CD14-positive monocyte (primary cell): ENCODE data around the gene KCNH1. TPM values are rescaled to one million over a fixed set of nuclear protein-coding genes. Genes with fewer than 3 reads are reported as not detected.

Experiments
- DNase-seq, 3 donors: peaks; one replicate each; pipeline ENCODE4 v3.0.0-alpha.2; 2011 to 2022
- H2AFZ ChIP-seq: 2 replicates; pipeline ENCODE4 v1.6.0; 2012; ENCODE audit warnings: mild to moderate bottlenecking, low read depth, low read length, inconsistent platforms; ENCODE audit not compliant: insufficient read depth, poor library complexity, severe bottlenecking
- H3K27ac ChIP-seq, 2 donors: 1 replicate in 1 of 2; 2 replicates in 1 of 2; pipeline ENCODE4 v1.5.1; 2012 to 2013; ENCODE audit warnings: low read length in 2 of 2, control low read depth in 1 of 2, inconsistent platforms in 1 of 2, low read depth in 1 of 2, mild to moderate bottlenecking in 1 of 2
- H3K27me3 ChIP-seq, 2 donors: one replicate each; pipeline versions ENCODE4 v1.6.0 to v1.6.1; 2011 to 2013; ENCODE audit warnings: low read length in 2 of 2; ENCODE audit not compliant: control insufficient read depth in 2 of 2, insufficient read depth in 2 of 2
- H3K36me3 ChIP-seq, 2 donors: replicated peaks in 1 of 2; 1 replicate in 1 of 2; 2 replicates in 1 of 2; pipeline versions ENCODE4 v1.5.1 to v1.6.1; 2012 to 2013; ENCODE audit warnings: low read length in 2 of 2, control low read depth in 1 of 2, inconsistent platforms in 1 of 2, mild to moderate bottlenecking in 1 of 2; ENCODE audit not compliant: insufficient read depth in 2 of 2, control insufficient read depth in 1 of 2
- H3K4me1 ChIP-seq, 2 donors: 1 replicate in 1 of 2; 2 replicates in 1 of 2; pipeline versions ENCODE4 v1.5.1 to v1.6.1; 2012 to 2013; ENCODE audit warnings: low read length in 2 of 2, control low read depth in 1 of 2, inconsistent platforms in 1 of 2, mild to moderate bottlenecking in 1 of 2, moderate library complexity in 1 of 2; ENCODE audit not compliant: insufficient read depth in 2 of 2, control insufficient read depth in 1 of 2
- H3K4me2 ChIP-seq: replicated peaks from 2 replicates; pipeline ENCODE3; 2012; ENCODE audit warnings: low read length, moderate library complexity, mild to moderate bottlenecking; ENCODE audit not compliant: poor library complexity, severe bottlenecking; ENCODE audit errors: extremely low read depth
- H3K4me3 ChIP-seq, 3 experiments: fragments of 200-600 bp in 1 of 3; sonication (generic) in 1 of 3; replicated peaks in 1 of 3; 1 replicate in 2 of 3; 2 replicates in 1 of 3; pipeline ENCODE4 v1.5.1; 2011 to 2013; ENCODE audit warnings: low read length in 3 of 3, mild to moderate bottlenecking in 3 of 3, control low read depth in 2 of 3, low read depth in 2 of 3, inconsistent platforms in 1 of 3, moderate library complexity in 1 of 3
- H3K79me2 ChIP-seq: 2 replicates; pipeline ENCODE4 v1.6.0; 2012; ENCODE audit warnings: mild to moderate bottlenecking, control low read depth, inconsistent platforms, low read length, moderate library complexity; ENCODE audit not compliant: insufficient read depth
- H3K9ac ChIP-seq: 2 replicates; pipeline ENCODE4 v1.6.0; 2017; ENCODE audit warnings: low read length, mild to moderate bottlenecking; ENCODE audit not compliant: insufficient read depth, poor library complexity, severe bottlenecking
- H3K9me3 ChIP-seq, 2 donors: replicated peaks in 1 of 2; 1 replicate in 1 of 2; 2 replicates in 1 of 2; pipeline versions ENCODE4 v1.5.1 to v1.6.1; 2012 to 2013; ENCODE audit warnings: low read length in 2 of 2, control low read depth in 1 of 2; ENCODE audit not compliant: control insufficient read depth in 1 of 2, insufficient read depth in 1 of 2
- H4K20me1 ChIP-seq: 2 replicates; pipeline ENCODE4 v1.6.0; 2012; ENCODE audit warnings: mild to moderate bottlenecking, low read length, control low read depth, moderate library complexity; ENCODE audit not compliant: insufficient read depth
- H3K27ac Mint-ChIP-seq, 7 donors: one replicate each; pipeline ENCODE4 v1.8.0; 2020; ENCODE audit warnings: mild to moderate bottlenecking in 7 of 7, mixed read lengths in 7 of 7, moderate library complexity in 6 of 7, inconsistent platforms in 2 of 7
- H3K27me3 Mint-ChIP-seq, 3 donors: one replicate each; pipeline ENCODE4 v1.8.0; 2021 to 2022; ENCODE audit warnings: low read depth in 3 of 3, mild to moderate bottlenecking in 3 of 3, mixed read lengths in 3 of 3, moderate library complexity in 3 of 3, inconsistent platforms in 1 of 3
- H3K36me3 Mint-ChIP-seq, 2 donors: one replicate each; pipeline ENCODE4 v1.8.0; 2020; ENCODE audit warnings: mixed read lengths in 2 of 2, inconsistent platforms in 1 of 2, mild to moderate bottlenecking in 1 of 2
- H3K4me1 Mint-ChIP-seq: one replicate; pipeline ENCODE4 v1.8.0; 2020; ENCODE audit warnings: mild to moderate bottlenecking, mixed read lengths
- H3K4me3 Mint-ChIP-seq, 2 donors: one replicate each; pipeline ENCODE4 v1.8.0; 2020; ENCODE audit warnings: mild to moderate bottlenecking in 2 of 2, mixed read lengths in 2 of 2, moderate library complexity in 1 of 2
- H3K9me3 Mint-ChIP-seq, 7 donors: one replicate each; pipeline ENCODE4 v1.8.0; 2020 to 2022; ENCODE audit warnings: mixed read lengths in 7 of 7, mild to moderate bottlenecking in 6 of 7, moderate library complexity in 6 of 7, inconsistent platforms in 2 of 7
- intact Hi-C, 2 donors: fragments of 100-400 bp; cut with micrococcal nuclease; formaldehyde crosslinking; loops; one replicate each; pipeline versions ENCODE4 v1.15.0 to v1.15.1; 2023
- polyA plus RNA-seq, 3 donors: library from polyadenylated mRNA; depleted of rRNA in 1 of 3; unstranded in 2 of 3; stranded (reverse) in 1 of 3; fragments of 300-500 nt in 2 of 3; fragments of >200 nt in 1 of 3; fragmentation: Illumina TruSeq in 2 of 3; gene quantifications; 1 replicate in 2 of 3; 2 replicates in 1 of 3; pipeline ENCODE4 v1.2.3, GENCODE V29; 2012 to 2021
- TF ChIP-seq, protein P1 (sequence below): fragments of 200-600 bp; IDR thresholded peaks from one replicate; pipeline ENCODE4 v1.8.0; 2022; ENCODE audit warnings: antibody characterized with exemption, mild to moderate bottlenecking

KCNH1 gene
- polyA plus RNA-seq, 3 donors = not detected

GRCh38 chr1:210853276-210853675 lies 280.7 kb downstream of the KCNH1 start:
- Histone ChIP-seq H3K27me3 (no peaks in the 10 kb centered on the region), H3K79me2 (no peaks in the 10 kb centered on the region), H3K27ac (no peak overlapping the region), H3K4me1 (no peaks in the 10 kb centered on the region), H3K9me3 (no peaks in the 10 kb centered on the region), H3K36me3 (no peaks in the 10 kb centered on the region), H3K4me2 (no peak overlapping the region), H3K9ac (no peak overlapping the region), H2AFZ (no peak overlapping the region), H3K4me3 (no peak overlapping the region), H4K20me1 (no peaks in the 10 kb centered on the region)
- TF ChIP-seq, protein P1, sequence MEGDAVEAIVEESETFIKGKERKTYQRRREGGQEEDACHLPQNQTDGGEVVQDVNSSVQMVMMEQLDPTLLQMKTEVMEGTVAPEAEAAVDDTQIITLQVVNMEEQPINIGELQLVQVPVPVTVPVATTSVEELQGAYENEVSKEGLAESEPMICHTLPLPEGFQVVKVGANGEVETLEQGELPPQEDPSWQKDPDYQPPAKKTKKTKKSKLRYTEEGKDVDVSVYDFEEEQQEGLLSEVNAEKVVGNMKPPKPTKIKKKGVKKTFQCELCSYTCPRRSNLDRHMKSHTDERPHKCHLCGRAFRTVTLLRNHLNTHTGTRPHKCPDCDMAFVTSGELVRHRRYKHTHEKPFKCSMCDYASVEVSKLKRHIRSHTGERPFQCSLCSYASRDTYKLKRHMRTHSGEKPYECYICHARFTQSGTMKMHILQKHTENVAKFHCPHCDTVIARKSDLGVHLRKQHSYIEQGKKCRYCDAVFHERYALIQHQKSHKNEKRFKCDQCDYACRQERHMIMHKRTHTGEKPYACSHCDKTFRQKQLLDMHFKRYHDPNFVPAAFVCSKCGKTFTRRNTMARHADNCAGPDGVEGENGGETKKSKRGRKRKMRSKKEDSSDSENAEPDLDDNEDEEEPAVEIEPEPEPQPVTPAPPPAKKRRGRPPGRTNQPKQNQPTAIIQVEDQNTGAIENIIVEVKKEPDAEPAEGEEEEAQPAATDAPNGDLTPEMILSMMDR = no peak
- peaks cover 0 to 3% (median 2%) of the 10 kb centered on the region in 3 donors for H3K27me3 Mint-ChIP-seq
- H3K27ac Mint-ChIP-seq = no peak overlapping the region
- intact Hi-C loops = no loop called here
- peaks cover 0 to 10% (median 2%) of the 10 kb centered on the region in 7 donors for H3K9me3 Mint-ChIP-seq
- no peaks in the 10 kb centered on the region for H3K36me3 Mint-ChIP-seq
- DNase-seq = no peak
- no peaks in the 10 kb centered on the region for H3K4me1 Mint-ChIP-seq
- no peak overlapping the region for H3K4me3 Mint-ChIP-seq

- no peak overlapping the region for H3K4me2 ChIP-seq
- no peak for DNase-seq
- no peak overlapping the region for H3K4me3 ChIP-seq
- Mint-ChIP-seq H3K27me3 (peaks cover 0 to 2% (median 0%) of the 10 kb centered on the region in 3 donors), H3K36me3 (no peaks in the 10 kb centered on the region), H3K4me3 (no peak overlapping the region), H3K27ac (no peak overlapping the region), H3K9me3 (peaks cover 0 to 10% (median 2%) of the 10 kb centered on the region in 7 donors), H3K4me1 (no peaks in the 10 kb centered on the region)
- no peak overlapping the region for H2AFZ ChIP-seq
- no peaks in the 10 kb centered on the region for H3K4me1 ChIP-seq
- H3K36me3 ChIP-seq = no peaks in the 10 kb centered on the region
- H3K27me3 ChIP-seq = no peaks in the 10 kb centered on the region
- no peaks in the 10 kb centered on the region for H3K9me3 ChIP-seq
- intact Hi-C loops = no loop called here
- no peaks in the 10 kb centered on the region for H3K79me2 ChIP-seq
- H3K27ac ChIP-seq = no peak overlapping the region
- TF ChIP-seq, protein P1 = no peak
- H4K20me1 ChIP-seq = no peaks in the 10 kb centered on the region
- H3K9ac ChIP-seq = no peak overlapping the region
These were observed 283.4 kb downstream of the KCNH1 start for GRCh38 chr1:210850556-210850955.
